NOMO-1 (cell line): Measurements from ENCODE around the gene MSH2.

Source experiments
- DNase-seq, 2 experiments: peaks; one replicate each; lab custom pipeline; 2025; ENCODE audit not compliant: unreplicated experiment in 2 of 2; lab: John Stamatoyannopoulos, UW

The MSH2 gene

GRCh38 chr2:47471429-47472116 lies 68.6 kb downstream of the MSH2 start:
- no peak for DNase-seq

- no peak for DNase-seq
Observed at GRCh38 chr2:47479863-47480262, 76.9 kb downstream of the MSH2 start.

- DNase-seq: no peak
Observed at GRCh38 chr2:47483191-47483590, 80.2 kb downstream of the MSH2 start.

- DNase-seq: no peak
Observed at GRCh38 chr2:47484396-47484795, 81.4 kb downstream of the MSH2 start.

GRCh38 chr2:47485177-47485576 lies 82.2 kb downstream of the MSH2 start:
- DNase-seq: no peak

- no peak for DNase-seq
Observed at GRCh38 chr2:47485751-47486300, 82.9 kb downstream of the MSH2 start.

- DNase-seq: peak; percentile 94 to 97
Observed at GRCh38 chr2:47486841-47487497, 84.0 kb downstream of the MSH2 start.

GRCh38 chr2:47487498-47487875 lies 84.5 kb downstream of the MSH2 start:
- DNase-seq: no peak

GRCh38 chr2:47488870-47489584 lies 86.1 kb downstream of the MSH2 start:
- DNase-seq: no peak

- DNase-seq: no peak
Observed at GRCh38 chr2:47490406-47490805, 87.5 kb downstream of the MSH2 start.

GRCh38 chr2:47493317-47494035 lies 90.5 kb downstream of the MSH2 start:
- DNase-seq: no peak

- no peak for DNase-seq
Observed at GRCh38 chr2:47494267-47495130, 91.5 kb downstream of the MSH2 start.

- no peak for DNase-seq
Observed at GRCh38 chr2:47497843-47498460, 95.0 kb downstream of the MSH2 start.

GRCh38 chr2:47499093-47499492 lies 96.1 kb downstream of the MSH2 start:
- no peak for DNase-seq

- DNase-seq: no peak
Observed at GRCh38 chr2:47499621-47500309, 96.8 kb downstream of the MSH2 start.

GRCh38 chr2:47501374-47502200 lies 98.6 kb downstream of the MSH2 start:
- DNase-seq: peak in 1 of 2 experiments; percentile 18

- peak; percentile 56 to 83 for DNase-seq
Observed at GRCh38 chr2:47502498-47502897, 99.5 kb downstream of the MSH2 start.

GRCh38 chr2:47503481-47504070 lies 100.6 kb downstream of the MSH2 start:
- DNase-seq: no peak
